ENCODE data around the gene CASP12. TPM values are rescaled to one million over a fixed set of nuclear protein-coding genes. Genes with fewer than 3 reads are reported as not detected.

Gene CASP12
- total and polyA plus RNA-seq, 9 of the 15 experiments (the other 6 are each of a cell fraction or from before 2014, with no cell fraction given): not detected

DNA sequence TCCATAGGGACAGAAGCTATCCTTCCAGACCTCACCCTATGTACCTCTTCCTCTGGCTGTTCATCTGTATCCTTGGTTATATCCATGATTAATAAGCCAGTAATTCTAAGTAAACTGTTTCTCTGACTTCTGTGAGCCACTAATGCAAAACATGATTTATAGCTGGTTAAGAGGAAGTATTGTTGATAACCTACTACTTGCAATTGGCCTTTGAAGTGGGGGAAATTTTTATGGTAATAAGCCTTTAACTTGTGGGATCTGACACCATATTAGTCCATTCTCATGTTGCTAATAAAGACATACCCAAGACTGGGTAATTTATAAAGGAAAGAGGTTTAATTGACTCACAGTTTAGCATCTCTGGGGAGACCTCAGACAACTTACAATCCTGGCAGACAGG, 21.9 kb downstream of the CASP12 start:
- Histone ChIP-seq H3K79me2 (ENCODE audit: control insufficient read depth, insufficient read depth, low read length) (no peaks in the 10 kb centered on the region), H4K20me1 (replicated peaks; ENCODE audit: control insufficient read depth, insufficient read depth, low read length) (no peaks in the 10 kb centered on the region), H3K27me3 (ENCODE audit: control insufficient read depth in 2 of 2, insufficient read depth in 2 of 2, low read length in 2 of 2) (no peaks in the 10 kb centered on the region), H3K9me3 (replicated peaks; ENCODE audit: control insufficient read depth, insufficient read depth, low read depth, low read length) (no peaks in the 10 kb centered on the region), H3K36me3 (ENCODE audit: control insufficient read depth, insufficient read depth, low read length) (no peaks in the 10 kb centered on the region), H2AFZ (ENCODE audit: low read depth, low read length) (no peak overlapping the region), H3K27ac (ENCODE audit: extremely low read depth, low read depth, low read length) (no peak overlapping the region), H3K4me2 (ENCODE audit: insufficient read depth, low read length) (no peak overlapping the region), H3K4me3 (no peak overlapping the region), H3K9ac (ENCODE audit: insufficient read depth in 1 of 2, low read depth in 2 of 2, low read length in 2 of 2) (no peak overlapping the region), H3K9me1 (ENCODE audit: control insufficient read depth, insufficient read depth, low read length) (no peaks in the 10 kb centered on the region), H3K4me1 (replicated peaks in 1 of 2; ENCODE audit: control insufficient read depth in 2 of 2, insufficient read depth in 2 of 2, low read length in 2 of 2) (no peaks in the 10 kb centered on the region)
- DNase-seq (ENCODE audit: extremely low read depth in 1 of 4, low spot score in 3 of 4) (no peak), FAIRE-seq (no peak), ATAC-seq (no peak)
- in situ Hi-C loops (cut with MboI) (no loop called here), intact Hi-C loops (cut with micrococcal nuclease) (no loop called here)
- CTCF ChIA-PET (ENCODE audit: low intra/inter-chr PET ratio): no interaction called here
- no TSS peak for BruUV-seq (replicated peaks)
- POLR2A ChIA-PET: interaction anchor here (0.6 kb wide), 1 partner anchor 11 kb away, joined by 3 read pairs; no protein-coding TSS in a partner anchor
- TF ChIP-seq CBX5 (IDR thresholded peaks at IDR 0.05; ENCODE audit: borderline replicate concordance, low read depth): no peak
- no peak for TF ChIP-seq HINFP (tag; conservative IDR thresholded peaks at IDR 0.05; ENCODE audit: low read depth)
- TF ChIP-seq, protein P1, sequence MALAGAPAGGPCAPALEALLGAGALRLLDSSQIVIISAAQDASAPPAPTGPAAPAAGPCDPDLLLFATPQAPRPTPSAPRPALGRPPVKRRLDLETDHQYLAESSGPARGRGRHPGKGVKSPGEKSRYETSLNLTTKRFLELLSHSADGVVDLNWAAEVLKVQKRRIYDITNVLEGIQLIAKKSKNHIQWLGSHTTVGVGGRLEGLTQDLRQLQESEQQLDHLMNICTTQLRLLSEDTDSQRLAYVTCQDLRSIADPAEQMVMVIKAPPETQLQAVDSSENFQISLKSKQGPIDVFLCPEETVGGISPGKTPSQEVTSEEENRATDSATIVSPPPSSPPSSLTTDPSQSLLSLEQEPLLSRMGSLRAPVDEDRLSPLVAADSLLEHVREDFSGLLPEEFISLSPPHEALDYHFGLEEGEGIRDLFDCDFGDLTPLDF (CRISPR knock-in tag; IDR thresholded peaks at IDR 0.05): no peak
- TF ChIP-seq SRSF1 (IDR thresholded peaks at IDR 0.05; ENCODE audit: low read depth, low read length): no peak
- TF ChIP-seq, protein P2, sequence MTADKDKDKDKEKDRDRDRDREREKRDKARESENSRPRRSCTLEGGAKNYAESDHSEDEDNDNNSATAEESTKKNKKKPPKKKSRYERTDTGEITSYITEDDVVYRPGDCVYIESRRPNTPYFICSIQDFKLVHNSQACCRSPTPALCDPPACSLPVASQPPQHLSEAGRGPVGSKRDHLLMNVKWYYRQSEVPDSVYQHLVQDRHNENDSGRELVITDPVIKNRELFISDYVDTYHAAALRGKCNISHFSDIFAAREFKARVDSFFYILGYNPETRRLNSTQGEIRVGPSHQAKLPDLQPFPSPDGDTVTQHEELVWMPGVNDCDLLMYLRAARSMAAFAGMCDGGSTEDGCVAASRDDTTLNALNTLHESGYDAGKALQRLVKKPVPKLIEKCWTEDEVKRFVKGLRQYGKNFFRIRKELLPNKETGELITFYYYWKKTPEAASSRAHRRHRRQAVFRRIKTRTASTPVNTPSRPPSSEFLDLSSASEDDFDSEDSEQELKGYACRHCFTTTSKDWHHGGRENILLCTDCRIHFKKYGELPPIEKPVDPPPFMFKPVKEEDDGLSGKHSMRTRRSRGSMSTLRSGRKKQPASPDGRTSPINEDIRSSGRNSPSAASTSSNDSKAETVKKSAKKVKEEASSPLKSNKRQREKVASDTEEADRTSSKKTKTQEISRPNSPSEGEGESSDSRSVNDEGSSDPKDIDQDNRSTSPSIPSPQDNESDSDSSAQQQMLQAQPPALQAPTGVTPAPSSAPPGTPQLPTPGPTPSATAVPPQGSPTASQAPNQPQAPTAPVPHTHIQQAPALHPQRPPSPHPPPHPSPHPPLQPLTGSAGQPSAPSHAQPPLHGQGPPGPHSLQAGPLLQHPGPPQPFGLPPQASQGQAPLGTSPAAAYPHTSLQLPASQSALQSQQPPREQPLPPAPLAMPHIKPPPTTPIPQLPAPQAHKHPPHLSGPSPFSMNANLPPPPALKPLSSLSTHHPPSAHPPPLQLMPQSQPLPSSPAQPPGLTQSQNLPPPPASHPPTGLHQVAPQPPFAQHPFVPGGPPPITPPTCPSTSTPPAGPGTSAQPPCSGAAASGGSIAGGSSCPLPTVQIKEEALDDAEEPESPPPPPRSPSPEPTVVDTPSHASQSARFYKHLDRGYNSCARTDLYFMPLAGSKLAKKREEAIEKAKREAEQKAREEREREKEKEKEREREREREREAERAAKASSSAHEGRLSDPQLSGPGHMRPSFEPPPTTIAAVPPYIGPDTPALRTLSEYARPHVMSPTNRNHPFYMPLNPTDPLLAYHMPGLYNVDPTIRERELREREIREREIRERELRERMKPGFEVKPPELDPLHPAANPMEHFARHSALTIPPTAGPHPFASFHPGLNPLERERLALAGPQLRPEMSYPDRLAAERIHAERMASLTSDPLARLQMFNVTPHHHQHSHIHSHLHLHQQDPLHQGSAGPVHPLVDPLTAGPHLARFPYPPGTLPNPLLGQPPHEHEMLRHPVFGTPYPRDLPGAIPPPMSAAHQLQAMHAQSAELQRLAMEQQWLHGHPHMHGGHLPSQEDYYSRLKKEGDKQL (CRISPR knock-in tag; IDR thresholded peaks at IDR 0.05; ENCODE audit: borderline replicate concordance): no peak
- TF ChIP-seq NEUROD1 (IDR thresholded peaks at IDR 0.05; ENCODE audit: borderline replicate concordance, low read depth, low read length, partially characterized antibody): no peak
- TF ChIP-seq NR2C1 (IDR thresholded peaks at IDR 0.05): no peak
- no peak for TF ChIP-seq NR2C1 (tag; IDR thresholded peaks at IDR 0.05)
- TF ChIP-seq AFF1 (IDR thresholded peaks at IDR 0.05; ENCODE audit: low read depth in 1 of 2, partially characterized antibody in 2 of 2): no peak
